WTC11 (cell line): ENCODE results near the gene MSANTD1.

Experiments
- CTCF ChIP-seq: fragments of 200-600 bp; IDR thresholded peaks from 2 replicates; pipeline ENCODE4 v1.8.0; 2022; ENCODE audit warnings: antibody characterized with exemption
- RELA ChIP-seq: sonication (generic); formaldehyde crosslinking; IDR thresholded peaks from 2 replicates; pipeline ENCODE4 v1.8.1; 2022; ENCODE audit warnings: missing genetic modification reagents, mild to moderate bottlenecking, borderline replicate concordance
- ZNF138 ChIP-seq: sonication (generic); formaldehyde crosslinking; conservative IDR thresholded peaks from 2 replicates; pipeline ENCODE4 v1.8.1; 2022; ENCODE audit warnings: mild to moderate bottlenecking, moderate library complexity, missing genetic modification reagents

- TF ChIP-seq CTCF (no peak), ZNF138 (CRISPR knock-in tag) (no peak), RELA (CRISPR knock-in tag) (no peak)
Observed at GRCh38 chr4:3269991-3270611, 21.1 kb downstream of the MSANTD1 start.
